Activated CD8-positive, alpha-beta memory T cell treated with anti-CD3 and anti-CD28 coated beads, Interleukin-2, amount 50 U/mL, for 1 hour (primary cell): ENCODE measurements around the gene M1AP.
"Not testable (repeated sequence)": the region's sequence is repeated elsewhere in the genome, so short reads cannot be mapped to it uniquely, and the experiment has no call there.

Experiments used
- DNase-seq: peaks from one replicate; pipeline ENCODE4 v3.0.0-alpha.2; 2020; ENCODE audit errors: extremely low read depth

M1AP gene

GRCh38 chr2:74653589-74653984, 5.5 kb upstream of the M1AP start:
- DNase-seq, result no peak

- no peak for DNase-seq
Observed at GRCh38 chr2:74646834-74647482, 1.2 kb downstream of the M1AP start.

- DNase-seq, result no peak
Observed at GRCh38 chr2:74646201-74646600, 1.9 kb downstream of the M1AP start.

DNA sequence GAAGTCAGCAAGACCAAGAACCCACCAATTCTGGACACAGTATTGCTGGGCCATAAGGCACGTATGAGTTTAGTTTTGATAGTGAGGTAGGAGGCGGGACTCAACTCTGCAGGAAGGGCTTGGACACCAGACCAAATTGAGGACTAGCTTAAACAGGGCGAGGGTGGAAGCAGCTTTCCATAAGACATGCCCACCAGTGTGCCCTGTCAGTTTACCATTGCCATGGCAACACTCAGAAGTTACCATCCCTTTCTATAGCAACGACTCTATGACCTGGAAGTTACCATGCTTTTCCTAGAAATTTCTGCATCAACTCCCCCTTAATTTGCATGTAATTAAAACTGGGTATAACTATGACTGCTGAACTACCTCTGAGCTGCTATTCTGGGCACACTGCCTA, 2.8 kb downstream of the M1AP start:
- DNase-seq, result no peak

DNA sequence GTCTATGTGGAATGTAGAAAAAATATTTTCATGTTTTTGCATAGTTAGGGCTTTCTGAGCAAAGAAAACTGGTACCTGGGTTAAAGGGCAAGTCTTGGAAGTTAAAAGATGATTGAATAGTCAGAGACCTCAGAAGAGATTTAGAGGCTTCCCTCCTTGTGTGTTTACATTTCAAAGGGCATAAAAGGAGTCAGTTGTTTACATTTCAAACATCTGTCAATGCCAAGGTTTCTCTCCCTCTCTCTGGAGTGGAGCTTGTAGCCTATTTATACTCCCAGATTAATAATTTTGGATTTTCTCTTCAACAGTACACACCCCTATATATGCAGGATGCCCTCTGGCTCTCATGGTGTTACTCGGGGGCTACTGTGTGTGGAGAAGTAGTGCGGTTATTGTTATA, 8.6 kb downstream of the M1AP start:
- no peak for DNase-seq

- DNase-seq, result no peak
Observed at GRCh38 chr2:74632939-74633312, 15.2 kb downstream of the M1AP start.

DNA sequence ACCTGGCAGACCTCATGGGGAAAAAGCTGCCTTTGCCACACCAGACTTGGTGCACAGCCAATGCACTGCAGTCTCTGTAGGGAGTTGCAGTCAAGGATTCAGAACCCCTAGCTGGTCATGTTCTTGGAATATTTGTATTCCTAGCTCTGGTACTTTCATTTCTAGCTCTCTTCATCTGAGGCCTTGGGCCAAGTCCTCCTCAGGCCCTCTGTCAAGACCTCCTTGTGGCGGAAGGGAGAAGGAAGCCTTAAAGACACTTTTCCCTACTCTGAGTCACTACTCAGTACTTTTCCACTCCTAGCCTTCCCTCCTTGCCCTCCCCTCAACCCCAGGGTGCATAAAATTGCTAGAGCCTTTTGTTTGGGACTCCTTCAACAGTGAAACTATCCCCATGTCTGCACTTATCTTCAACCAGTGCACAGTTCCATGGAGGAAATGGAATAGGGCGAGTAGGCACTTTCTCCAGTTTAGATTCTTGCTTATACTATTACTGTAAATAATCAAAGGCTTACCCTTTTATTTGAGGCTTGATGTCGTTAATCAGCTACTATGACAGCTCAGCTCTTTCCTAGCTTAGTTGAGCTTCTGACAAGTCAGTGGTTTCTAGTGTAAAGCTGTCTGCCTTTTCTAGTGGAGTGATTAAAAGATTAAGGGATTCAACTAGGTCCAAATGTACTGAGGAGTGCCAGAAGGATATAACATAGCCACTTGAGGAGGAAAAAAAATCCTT, 15.8 kb downstream of the M1AP start:
- no peak for DNase-seq

DNA sequence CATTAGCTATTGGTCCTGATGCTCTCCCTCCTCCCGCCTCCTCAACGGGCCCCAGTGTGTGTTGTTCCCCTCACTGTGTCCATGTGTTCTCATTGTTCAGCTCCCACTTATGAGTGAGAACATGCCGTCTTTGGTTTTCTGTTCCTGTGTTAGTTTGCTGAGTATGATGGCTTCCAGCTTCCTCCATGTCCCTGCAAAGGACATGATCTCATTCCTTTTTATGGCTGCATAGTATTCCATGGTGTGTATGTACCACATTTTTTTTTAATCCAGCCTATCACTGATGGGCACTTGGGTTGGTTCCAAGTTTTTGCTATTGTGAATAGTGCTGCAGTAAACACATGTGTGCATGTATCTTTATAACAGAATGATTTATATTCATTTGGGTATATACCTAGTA, 17.7 kb downstream of the M1AP start:
- DNase-seq, result not testable (repeated sequence)

GRCh38 chr2:74628538-74629105, 19.5 kb downstream of the M1AP start:
- no peak for DNase-seq

DNA sequence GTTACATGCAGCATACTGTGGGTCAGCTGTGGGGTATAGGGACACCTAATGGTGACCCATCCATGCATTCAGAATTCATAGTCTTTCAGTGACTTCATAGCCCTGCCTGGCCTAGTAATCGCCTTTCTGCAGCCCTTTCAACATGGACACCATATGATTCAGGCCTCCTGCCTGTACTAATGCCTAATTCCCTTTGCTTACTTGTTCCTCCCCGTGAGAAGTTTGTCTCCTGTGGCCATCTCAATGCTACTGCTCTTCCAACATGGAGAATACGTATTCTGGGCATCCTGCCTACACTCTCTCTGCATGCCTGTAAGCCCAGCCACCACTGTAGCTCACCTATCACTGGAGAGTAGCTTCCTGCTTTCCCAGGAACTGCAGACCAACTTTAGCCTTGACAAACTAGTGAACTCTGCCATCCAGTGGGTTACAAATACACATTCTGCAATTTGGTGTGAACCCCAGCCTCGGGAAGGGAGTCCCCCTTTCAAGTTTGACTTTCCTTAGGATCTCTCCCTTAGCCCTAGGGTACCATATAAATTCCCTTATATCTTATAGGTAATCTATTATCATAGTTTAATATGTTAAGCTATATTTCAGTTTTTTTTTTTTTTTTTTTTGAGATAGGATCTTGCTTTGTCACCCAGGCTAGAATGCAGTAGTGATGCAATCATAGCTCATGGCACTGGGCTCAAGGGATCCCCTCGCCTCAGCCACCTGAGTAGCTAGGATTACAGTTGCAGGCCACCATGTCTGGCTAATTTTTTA, 22.3 kb downstream of the M1AP start:
- DNase-seq, result no peak

- DNase-seq, result no peak
Observed at GRCh38 chr2:74620671-74621070, 27.5 kb downstream of the M1AP start.

GRCh38 chr2:74619651-74620297, 28.4 kb downstream of the M1AP start:
- no peak for DNase-seq

- no peak for DNase-seq
Observed at GRCh38 chr2:74618410-74619083, 29.6 kb downstream of the M1AP start.

GRCh38 chr2:74617122-74617521, 31.0 kb downstream of the M1AP start:
- no peak for DNase-seq

DNA sequence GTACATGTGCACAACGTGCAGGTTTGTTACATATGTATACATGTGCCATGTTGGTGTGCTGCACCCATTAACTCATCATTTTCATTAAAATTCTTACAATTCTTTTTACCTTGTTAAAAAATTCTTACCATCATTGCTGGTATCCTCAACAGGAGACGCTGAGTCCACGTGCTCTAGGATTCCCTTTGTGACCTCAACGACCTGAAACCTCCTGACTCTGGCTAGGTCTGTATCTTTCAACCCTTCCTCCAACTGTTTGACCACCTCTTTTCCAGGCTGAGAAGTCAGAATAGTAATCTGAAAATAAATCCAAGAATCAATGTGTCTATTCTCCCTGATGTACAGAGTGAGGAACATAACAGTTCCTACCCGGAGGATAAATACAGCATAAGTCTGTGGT, 41.2 kb downstream of the M1AP start:
- no peak for DNase-seq

- DNase-seq, result no peak
Observed at GRCh38 chr2:74603282-74604000, 44.7 kb downstream of the M1AP start.

DNA sequence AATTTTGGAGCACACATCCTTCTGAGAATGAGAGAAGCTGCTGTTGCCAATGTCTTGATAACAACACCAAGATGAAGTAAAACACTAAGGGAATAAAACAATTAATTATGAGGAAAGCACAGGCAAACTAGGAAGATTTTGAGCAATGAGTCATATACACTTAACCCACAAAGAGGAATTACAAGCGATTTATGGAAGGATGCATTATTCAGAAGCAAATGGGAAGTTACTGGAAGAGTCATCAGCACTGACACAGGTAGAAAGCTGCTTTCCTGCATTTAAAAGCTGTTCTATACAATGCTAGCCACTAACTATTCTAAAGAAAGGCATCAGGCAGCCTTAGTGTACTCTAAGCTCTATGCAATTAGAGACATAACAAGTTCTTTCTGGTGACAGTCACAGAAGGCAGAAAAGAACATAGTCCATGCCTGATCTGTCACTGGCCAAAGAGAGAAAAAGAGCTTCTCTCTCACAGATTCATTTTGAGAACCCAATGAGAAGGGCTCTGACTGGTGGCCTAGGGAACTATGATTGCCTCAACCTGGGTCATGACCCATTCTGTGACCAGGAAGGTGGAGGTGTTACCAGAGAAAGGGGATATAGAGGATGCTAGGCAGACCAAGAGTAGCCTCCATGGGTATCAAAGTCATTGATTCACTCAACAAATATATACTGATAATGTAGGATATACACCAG, 45.4 kb downstream of the M1AP start:
- no peak for DNase-seq

GRCh38 chr2:74599676-74600075, 48.5 kb downstream of the M1AP start:
- DNase-seq, result no peak

DNA sequence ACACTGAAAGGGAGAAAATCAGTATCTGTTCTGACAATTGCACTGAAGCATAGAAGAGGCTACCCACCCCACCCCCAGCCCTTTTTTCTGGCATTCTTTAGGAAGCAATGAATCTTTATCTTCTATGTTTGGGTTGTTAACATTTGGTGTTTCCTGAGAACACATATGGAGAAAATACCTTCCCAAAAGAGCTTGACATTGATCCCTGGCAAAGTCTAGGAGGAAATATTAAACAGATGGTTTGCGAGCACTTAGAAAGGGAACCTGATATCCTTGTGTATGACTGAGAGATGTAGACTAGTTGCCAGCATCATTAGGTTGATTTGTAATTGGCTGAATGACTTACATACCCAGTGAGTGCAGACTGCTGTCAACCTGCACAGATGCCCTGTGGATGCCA, 50.7 kb downstream of the M1AP start:
- DNase-seq, result no peak

GRCh38 chr2:74596584-74596983, 51.5 kb downstream of the M1AP start:
- DNase-seq, result no peak
